HG03558 (cell line): Measurements from ENCODE around the gene SBNO2.

Experiments used
- ATAC-seq: cut with Tn5 transposase; IDR thresholded peaks from one replicate; pipeline ENCODE4 v1.9.1; 2021; ENCODE audit warnings: moderate number of reproducible peaks; ENCODE audit not compliant: unreplicated experiment; ENCODE audit errors: extremely low read depth

The SBNO2 gene

DNA sequence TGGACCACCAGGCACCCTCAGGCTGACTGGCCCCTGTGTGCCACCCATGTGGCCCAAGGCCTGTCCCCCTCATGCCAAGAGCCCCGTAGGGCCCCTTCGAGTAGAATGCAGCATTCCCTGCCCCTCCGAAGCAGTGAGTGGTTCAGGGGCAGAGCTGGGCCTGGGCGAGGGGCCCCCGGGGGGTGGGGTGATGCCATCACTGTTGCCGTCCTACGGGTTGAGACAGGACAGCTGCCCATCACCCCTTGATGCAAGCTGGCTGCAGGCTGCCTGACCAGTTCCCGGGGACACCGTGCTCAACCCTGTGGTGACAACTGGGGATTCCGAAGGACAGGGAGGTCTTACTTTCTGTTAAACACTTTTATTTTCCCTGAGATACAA is 4.7 kb downstream of the SBNO2 start:
- ATAC-seq = no peak

DNA sequence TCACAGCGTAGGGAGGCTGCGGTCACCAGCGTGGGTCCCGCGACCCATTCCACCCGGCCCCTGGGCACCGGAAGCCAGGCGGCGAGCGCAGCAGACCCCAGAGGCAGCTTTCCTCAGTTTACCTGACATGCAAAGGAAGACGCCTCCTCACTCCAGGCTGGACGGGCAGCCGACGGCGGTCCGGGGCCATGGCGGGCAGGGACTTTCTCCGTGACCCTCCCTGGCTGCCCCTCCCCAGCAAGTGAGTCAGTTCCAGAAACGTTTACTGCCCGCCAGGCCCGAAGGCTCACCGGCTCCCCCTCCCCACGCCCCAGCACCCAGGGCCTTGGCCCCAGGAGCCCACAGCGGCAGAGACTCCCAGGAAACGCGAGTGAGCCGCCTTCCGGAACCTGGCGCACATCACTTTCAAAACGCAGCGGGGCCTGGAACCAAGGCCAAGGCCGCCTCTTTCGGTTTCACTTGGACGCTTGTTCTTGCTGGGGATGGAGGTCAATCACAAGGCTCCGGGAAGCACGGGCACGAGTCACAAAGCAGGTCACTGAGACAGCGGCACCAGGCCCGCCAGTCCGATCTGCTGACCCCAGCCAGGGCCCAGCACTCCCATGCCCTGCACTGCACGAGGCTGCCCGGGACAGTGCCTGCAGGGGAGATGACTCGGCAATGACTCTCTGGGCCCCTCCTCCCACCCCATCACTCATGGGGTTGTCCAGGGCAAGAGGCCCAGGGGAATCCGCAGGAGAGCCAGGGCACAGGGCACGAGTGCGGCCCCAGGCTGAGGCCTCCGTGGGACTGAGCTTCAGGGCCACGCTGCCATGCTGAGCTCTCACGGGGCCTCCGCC is 5.3 kb downstream of the SBNO2 start:
- ATAC-seq = no peak

DNA sequence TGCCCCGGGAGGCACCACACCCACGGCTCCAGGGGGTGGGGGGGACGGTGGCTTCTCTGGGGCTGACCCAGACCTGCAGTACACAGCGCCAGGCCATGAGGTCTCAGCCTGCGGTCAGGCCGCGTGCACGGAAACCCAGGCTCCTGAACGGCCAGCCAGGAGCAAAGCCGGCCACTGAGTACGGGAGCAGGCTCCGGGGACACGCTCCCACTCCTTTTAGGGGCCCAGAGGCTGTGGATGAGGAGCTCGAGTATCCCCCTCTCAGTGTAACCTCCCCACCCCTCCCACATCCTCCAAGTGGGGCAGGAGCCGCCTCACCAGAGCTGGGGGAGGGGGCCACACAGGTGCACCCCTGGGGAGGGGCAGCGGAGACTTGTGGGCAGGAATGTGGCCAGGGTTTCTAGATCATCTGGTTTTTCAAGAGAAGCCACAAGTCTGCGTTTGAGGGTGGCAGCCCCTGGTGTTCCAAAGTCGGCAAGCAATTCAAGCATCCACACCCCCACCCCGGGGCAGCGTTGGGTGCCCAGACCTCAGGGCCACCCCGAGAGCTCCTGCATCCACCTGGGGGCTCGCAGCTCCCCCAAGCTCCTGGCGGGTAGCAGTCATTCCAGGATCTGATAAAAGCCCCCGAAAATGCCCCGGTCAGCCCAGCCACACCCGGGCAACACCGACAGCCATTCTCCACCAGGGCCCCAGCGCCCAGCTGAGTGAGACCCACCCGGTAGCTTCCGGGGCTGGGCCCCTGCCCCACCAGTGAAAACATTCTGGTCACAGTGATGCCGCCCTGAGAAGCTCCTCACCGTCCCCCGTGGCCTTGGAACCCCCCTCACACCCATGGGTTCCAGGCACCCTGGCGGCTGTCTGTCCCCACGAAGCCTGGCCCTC is 6.1 kb downstream of the SBNO2 start:
- no peak for ATAC-seq

GRCh38 chr19:1166872-1167573 is 7.0 kb downstream of the SBNO2 start:
- no peak for ATAC-seq

GRCh38 chr19:1164684-1165531 is 9.2 kb downstream of the SBNO2 start:
- no peak for ATAC-seq

DNA sequence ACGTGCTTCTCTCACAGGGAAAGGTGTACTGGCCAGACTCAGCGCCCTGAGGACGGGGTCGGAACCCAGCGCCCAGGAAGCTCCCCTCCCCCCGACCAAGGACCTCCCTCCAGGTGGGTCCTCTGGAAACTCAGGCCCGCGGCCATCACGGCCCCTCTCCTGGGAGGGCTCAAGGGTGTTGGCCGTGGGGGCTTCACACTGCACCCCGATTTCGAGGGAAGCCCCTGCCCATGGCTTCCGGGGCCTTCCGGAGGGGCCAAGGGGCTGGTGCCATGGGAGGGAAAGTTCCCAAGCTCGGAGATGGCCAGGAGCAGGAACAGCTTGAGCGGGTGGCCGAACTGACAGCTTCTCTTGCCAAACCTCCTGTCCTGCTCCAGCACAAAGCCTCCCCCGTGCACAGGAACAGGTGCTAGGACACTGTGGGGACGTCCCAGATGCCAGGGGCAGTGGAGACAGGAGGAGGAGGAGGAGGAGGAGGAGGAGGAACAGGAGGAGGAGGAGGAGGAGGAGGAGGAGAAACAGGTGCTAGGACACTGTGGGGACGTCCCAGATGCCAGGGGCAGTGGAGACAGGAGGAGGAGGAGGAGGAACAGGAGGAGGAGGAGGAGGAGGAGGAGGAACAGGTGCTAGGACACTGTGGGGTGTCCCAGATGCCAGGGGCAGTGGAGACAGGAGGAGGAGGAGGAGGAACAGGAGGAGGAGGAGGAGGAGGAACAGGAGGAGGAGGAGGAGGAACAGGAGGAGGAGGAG is 10.0 kb downstream of the SBNO2 start:
- no peak for ATAC-seq

- ATAC-seq = no peak
Measured at GRCh38 chr19:1163283-1163933, 10.7 kb downstream of the SBNO2 start.

DNA sequence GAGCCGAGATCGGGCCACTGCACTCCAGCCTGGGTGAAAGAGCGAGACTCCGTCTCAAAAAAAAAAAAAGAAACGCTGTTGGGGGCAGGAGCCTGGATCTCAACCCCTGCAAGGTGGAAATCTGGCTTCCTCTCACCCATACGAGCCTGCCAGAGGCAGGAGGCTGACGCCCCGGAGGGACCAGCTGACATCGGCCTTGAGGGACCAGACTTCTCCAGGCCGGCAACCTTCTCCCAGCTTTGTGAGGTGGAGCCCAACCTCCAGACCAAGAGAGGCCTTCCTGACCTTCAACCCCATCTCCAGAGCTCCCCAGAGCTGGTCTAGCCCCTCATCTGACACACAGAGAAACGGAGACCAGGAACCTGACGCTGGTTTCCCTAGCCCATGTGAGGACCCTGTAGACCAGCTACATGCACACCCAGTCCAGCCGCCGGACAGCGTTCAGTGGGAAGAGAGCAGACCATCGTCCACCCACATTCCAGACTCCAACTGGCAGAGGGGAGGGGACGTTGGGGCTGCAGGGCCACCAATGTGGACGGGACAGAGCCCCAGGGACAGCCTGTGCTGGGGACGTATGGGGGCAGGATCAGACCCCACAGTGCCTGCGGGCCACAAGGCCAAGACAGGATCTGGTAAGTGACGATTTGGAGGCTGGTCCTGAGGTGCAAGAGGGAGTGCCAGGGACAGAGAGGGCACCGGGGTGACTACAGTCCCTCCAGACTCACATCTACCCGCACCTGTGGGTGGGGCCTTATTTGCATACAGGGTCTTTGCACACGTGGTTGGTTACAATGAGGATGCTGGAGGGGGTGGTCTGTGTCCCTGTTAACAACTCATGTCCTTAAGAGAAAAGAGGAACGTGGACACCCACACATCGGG is 11.4 kb downstream of the SBNO2 start:
- ATAC-seq = no peak

DNA sequence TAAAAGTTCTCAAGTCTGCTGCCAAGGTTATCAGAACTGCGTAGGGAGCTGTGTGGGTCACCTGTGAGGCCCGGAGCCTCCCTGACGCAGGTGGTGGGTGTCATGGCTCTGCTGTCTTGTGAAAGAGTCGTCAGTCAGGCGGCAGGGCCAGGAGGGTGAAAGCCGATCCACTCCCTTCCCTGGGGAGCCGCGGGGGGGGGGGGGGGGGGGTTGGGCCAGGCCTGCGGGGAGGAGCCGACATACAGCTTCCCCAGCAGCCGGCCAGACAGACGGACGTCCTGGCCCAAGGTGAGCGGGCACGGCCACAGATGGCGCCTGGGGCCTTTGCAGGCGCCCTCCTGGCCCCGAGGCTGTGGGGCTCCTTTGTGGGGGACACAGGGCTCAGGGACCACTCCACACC is 12.4 kb downstream of the SBNO2 start:
- ATAC-seq = no peak

DNA sequence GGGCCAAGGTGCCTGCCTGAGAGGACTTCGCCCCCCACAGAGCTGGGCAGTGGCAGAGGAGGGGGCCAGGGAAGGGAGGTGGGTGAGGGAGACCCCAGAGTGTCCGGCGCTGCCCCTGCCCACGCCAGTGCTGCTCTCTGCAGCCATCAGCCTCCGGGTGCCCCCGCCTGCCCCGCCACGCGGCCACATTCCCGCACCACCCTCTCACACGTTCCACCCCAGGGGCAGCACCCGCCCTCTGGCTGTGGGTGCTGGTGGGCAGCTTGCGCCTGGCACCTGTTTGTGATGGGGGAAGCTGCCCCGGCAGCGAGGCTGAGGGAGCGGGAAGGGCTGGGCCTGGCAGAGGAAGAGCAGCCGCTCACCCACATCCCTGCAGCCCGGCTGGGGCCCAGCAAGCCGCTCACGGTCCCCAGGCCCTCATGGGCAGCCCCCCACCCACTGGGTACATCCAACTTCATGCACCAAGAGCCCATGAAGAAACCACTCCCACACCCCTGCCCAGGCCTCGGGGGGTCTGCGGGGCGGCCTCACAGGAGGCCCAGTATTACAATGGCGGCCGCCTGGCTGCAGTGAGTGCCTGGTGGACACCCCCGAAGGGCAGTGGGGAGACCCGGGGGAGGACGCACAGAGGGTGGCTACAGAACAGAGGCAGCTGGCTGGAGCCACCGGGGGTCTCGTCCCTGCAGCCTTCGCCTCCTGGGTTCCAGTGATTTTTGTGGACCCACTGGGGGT is 14.0 kb downstream of the SBNO2 start:
- no peak for ATAC-seq

DNA sequence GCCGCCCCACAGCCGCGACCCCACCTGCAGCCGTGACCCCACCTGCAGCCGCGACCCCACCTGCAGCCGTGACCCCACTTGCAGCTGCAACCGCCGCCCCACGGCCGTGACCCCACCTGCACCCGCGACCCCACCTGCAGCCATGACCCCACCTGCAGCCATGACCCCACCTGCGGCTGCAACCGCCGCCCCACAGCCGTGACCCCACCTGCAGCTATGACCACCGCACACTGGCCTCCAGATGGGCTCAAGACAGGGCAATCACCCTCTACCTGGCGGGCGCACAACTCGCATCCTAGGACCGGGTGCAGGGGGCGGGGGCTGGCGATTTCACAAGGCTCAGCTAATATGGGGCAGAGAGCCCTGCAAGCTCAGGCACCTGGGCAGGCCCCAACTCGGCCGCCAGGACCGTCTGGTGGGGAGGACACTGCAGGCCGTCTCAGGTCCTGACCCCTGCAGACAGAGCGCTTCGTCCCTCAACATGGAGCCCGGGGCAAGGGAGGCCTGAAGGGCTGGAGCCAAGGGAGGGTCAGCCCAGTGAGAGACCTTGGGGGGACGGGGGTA is 15.1 kb downstream of the SBNO2 start:
- no peak for ATAC-seq

GRCh38 chr19:1157931-1158884 is 15.9 kb downstream of the SBNO2 start:
- ATAC-seq = no peak

GRCh38 chr19:1156830-1157615 is 17.0 kb downstream of the SBNO2 start:
- no peak for ATAC-seq

DNA sequence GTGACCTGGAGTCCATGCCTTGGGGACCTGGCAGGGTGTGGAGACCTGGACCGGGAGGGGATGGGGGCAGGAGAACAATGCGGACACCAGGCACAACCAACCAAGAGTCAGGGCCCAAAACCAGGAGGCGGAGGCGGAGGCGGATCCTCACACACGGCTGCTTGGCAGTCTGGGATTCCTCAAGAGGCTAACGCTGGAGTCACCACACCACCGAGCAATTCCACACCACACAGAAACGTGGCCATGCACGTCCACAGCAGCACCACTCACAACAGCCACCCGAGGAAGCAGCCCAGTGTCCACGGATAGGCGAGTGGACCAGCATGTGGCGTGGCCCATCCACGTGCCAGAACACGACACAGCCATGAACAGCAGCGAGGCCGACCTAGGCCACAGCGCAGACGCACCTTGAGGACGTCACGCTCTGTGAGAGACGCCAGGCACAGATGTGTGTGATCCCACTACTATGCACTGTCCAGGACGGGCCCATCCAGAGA is 17.7 kb downstream of the SBNO2 start:
- no peak for ATAC-seq
